GM12878 (cell line): Measurements from ENCODE around the gene KRTAP10-10. TPM values are rescaled to one million over a fixed set of nuclear protein-coding genes. Genes with fewer than 3 reads are reported as not detected.

Experiments
- ATAC-seq: fragments of 200-7000 bp; cut with Tn5 transposase; 3 replicates; pipeline ENCODE4 v1.9.1; 2020; ENCODE audit warnings: mild to moderate bottlenecking, moderate library complexity
- Bru-seq: library from RNA; stranded (reverse); fragments of 400-500 nt; gene quantifications from one replicate; lab custom pipeline; 2021; lab: Mats Ljungman, UMichigan
- BruChase-seq, 2 experiments: library from RNA; stranded (reverse); fragments of 400-500 nt; gene quantifications; one replicate each; lab custom pipeline; 2021; lab: Mats Ljungman, UMichigan
- BruUV-seq: library from RNA; stranded (reverse); fragments of 400-500 nt; replicated peaks from 2 replicates; lab custom pipeline; 2021; lab: Mats Ljungman, UMichigan
- CTCF ChIA-PET: fragments of 300-600 bp; sonication (Branson Sonifier 250); formaldehyde crosslinking; extraction: SDS; loops from one replicate; lab custom pipeline; 2021; ENCODE audit warnings: inconsistent platforms; lab: Yijun Ruan, JAX
- POLR2A ChIA-PET: fragments of 350-600 bp; formaldehyde crosslinking; extraction: SDS; loops from one replicate; lab custom pipeline; 2021; ENCODE audit warnings: inconsistent platforms; lab: Charles Lee
- RAD21 ChIA-PET: fragments of 300-600 bp; sonication (Branson Sonifier 250); formaldehyde crosslinking; loops from one replicate; lab custom pipeline; 2023; ENCODE audit warnings: antibody characterized with exemption; ENCODE audit not compliant: unreplicated experiment; lab: Charles Lee
- SMC1A ChIA-PET: fragments of 300-600 bp; sonication (Branson Sonifier 250); formaldehyde crosslinking; loops from one replicate; lab custom pipeline; 2023; ENCODE audit not compliant: unreplicated experiment, uncharacterized antibody; lab: Charles Lee
- DNase-seq: peaks from one replicate; pipeline ENCODE4 v3.0.0-alpha.2; 2011; ENCODE audit warnings: low read depth, low spot score
- FAIRE-seq: peaks from 3 replicates; lab custom pipeline; 2011; peaks lifted over from hg19 to GRCh38; lab: Jason Lieb, UNC
- H2AFZ ChIP-seq: 2 replicates; pipeline ENCODE4 v1.6.0; 2011; ENCODE audit warnings: low read depth, low read length, control low read depth; ENCODE audit not compliant: control insufficient read depth
- H3K27ac ChIP-seq: 2 replicates; pipeline ENCODE4 v1.5.1; 2011; ENCODE audit warnings: control low read depth; ENCODE audit not compliant: control insufficient read depth, insufficient read depth
- H3K27me3 ChIP-seq, 2 experiments: replicated peaks in 1 of 2; 2 replicates each; pipeline versions ENCODE4 v1.6.0 to v1.6.1; 2011; ENCODE audit warnings: low read length in 1 of 2; ENCODE audit not compliant: control insufficient read depth in 2 of 2, insufficient read depth in 2 of 2
- H3K36me3 ChIP-seq, 2 experiments: 2 replicates each; pipeline ENCODE4 v1.5.1; 2011; ENCODE audit warnings: low read length in 1 of 2; ENCODE audit not compliant: control insufficient read depth in 2 of 2, insufficient read depth in 2 of 2
- H3K4me1 ChIP-seq: 2 replicates; pipeline ENCODE4 v1.6.1; 2011; ENCODE audit warnings: mild to moderate bottlenecking, low read length, moderate library complexity, mixed read lengths; ENCODE audit not compliant: control insufficient read depth, insufficient read depth
- H3K4me2 ChIP-seq: 2 replicates; pipeline ENCODE4 v1.6.0; 2011; ENCODE audit warnings: control low read depth; ENCODE audit not compliant: control insufficient read depth, insufficient read depth
- H3K4me3 ChIP-seq: fragments of 200-600 bp; sonication (generic); 2 replicates; pipeline ENCODE4 v1.5.1; 2016
- H3K79me2 ChIP-seq: 2 replicates; pipeline ENCODE4 v1.6.0; 2011; ENCODE audit warnings: low read length; ENCODE audit not compliant: control insufficient read depth, insufficient read depth
- H3K9ac ChIP-seq: 2 replicates; pipeline ENCODE4 v1.8.0; 2011; ENCODE audit warnings: low read length, control low read depth, mixed read lengths; ENCODE audit not compliant: control insufficient read depth, insufficient read depth
- H3K9me3 ChIP-seq: replicated peaks from 3 replicates; pipeline ENCODE4 v1.5.1; 2011; ENCODE audit warnings: mild to moderate bottlenecking, low read length; ENCODE audit not compliant: control insufficient read depth, insufficient read depth
- H4K20me1 ChIP-seq: 2 replicates; pipeline ENCODE4 v1.6.0; 2011; ENCODE audit not compliant: control insufficient read depth, insufficient read depth
- ATF7 ChIP-seq: fragments of 450-650 bp; IDR thresholded peaks from 2 replicates; pipeline ENCODE4 v1.6.1; 2016; ENCODE audit warnings: low read depth, mild to moderate bottlenecking
- EED ChIP-seq: sonication (generic); IDR thresholded peaks from 2 replicates; pipeline ENCODE4 v1.6.1; 2016; ENCODE audit warnings: antibody characterized with exemption, low read depth
- ETV6 ChIP-seq, 2 experiments: fragments of 450-650 bp in 1 of 2; IDR thresholded peaks in 1 of 2; conservative IDR thresholded peaks in 1 of 2; 2 replicates each; pipeline ENCODE4 v1.6.1; 2014; ENCODE audit warnings: antibody characterized with exemption in 1 of 2, borderline replicate concordance in 1 of 2, low read depth in 1 of 2, mild to moderate bottlenecking in 1 of 2, moderate library complexity in 1 of 2
- LARP7 ChIP-seq: fragments of 450-650 bp; IDR thresholded peaks from 2 replicates; pipeline ENCODE4 v1.6.1; 2017; ENCODE audit warnings: mild to moderate bottlenecking
- NR2C2 ChIP-seq: IDR thresholded peaks from 2 replicates; pipeline ENCODE4 v1.6.1; 2011; ENCODE audit warnings: borderline replicate concordance, low read depth; ENCODE audit not compliant: control insufficient read depth, insufficient read length
- POU2F2 ChIP-seq: IDR thresholded peaks from 3 replicates; pipeline ENCODE4 v1.6.1; 2011; ENCODE audit warnings: low read depth, mild to moderate bottlenecking, low read length, borderline replicate concordance
- SP1 ChIP-seq: IDR thresholded peaks from one replicate; pipeline ENCODE4 v1.6.1; 2011; ENCODE audit warnings: low read depth, low read length
- SREBF1 ChIP-seq: IDR thresholded peaks from 2 replicates; pipeline ENCODE4 v1.6.1; 2012; ENCODE audit warnings: mild to moderate bottlenecking, low read length
- SRF ChIP-seq, 2 experiments: IDR thresholded peaks; 2 replicates each; pipeline ENCODE4 v1.6.1; 2011; ENCODE audit warnings: low read depth in 2 of 2, low read length in 2 of 2, mild to moderate bottlenecking in 1 of 2, moderate library complexity in 1 of 2
- YBX1 ChIP-seq: fragments of 450-650 bp; IDR thresholded peaks from 2 replicates; pipeline ENCODE4 v1.6.1; 2016; ENCODE audit warnings: antibody characterized with exemption
- ZNF207 ChIP-seq: fragments of 450-650 bp; IDR thresholded peaks from 2 replicates; pipeline ENCODE4 v1.6.1; 2014; ENCODE audit warnings: antibody characterized with exemption, mild to moderate bottlenecking, borderline replicate concordance
- ZNF384 ChIP-seq: IDR thresholded peaks from 2 replicates; pipeline ENCODE4 v1.6.1; 2012; ENCODE audit warnings: low read depth, mild to moderate bottlenecking, low read length, improper control_type of control experiment, borderline replicate concordance
- ZSCAN29 ChIP-seq: fragments of 450-650 bp; IDR thresholded peaks from 2 replicates; pipeline ENCODE4 v1.6.1; 2017; ENCODE audit warnings: mild to moderate bottlenecking, moderate library complexity
- WGBS: methylation state at CpG from one replicate; pipeline ENCODE4 v1.1.6; 2016; ENCODE audit warnings: low lambda C conversion rate; ENCODE audit not compliant: insufficient replicate concordance, insufficient coverage; ENCODE audit errors: missing lambda C conversion rate; 5-methylcytosine and 5-hydroxymethylcytosine counted together
- in situ Hi-C: fragments of 300-500 bp; cut with MboI; formaldehyde crosslinking; loops from 9 replicates; pipeline ENCODE4 v1.14.3; 2018; ENCODE audit warnings: mixed read lengths
- intact Hi-C: fragments of 100-400 bp; cut with micrococcal nuclease; formaldehyde crosslinking; loops from one replicate; pipeline ENCODE4 v1.14.2; 2022; ENCODE audit not compliant: unreplicated experiment
- long read RNA-seq, 2 experiments: library from polyadenylated mRNA; unstranded; transcript quantifications; one replicate each; pipeline ENCODE4 v2.0.0, GENCODE V29; 2019 to 2020
- polyA minus RNA-seq, 3 experiments: library from RNA; depleted of rRNA, polyadenylated mRNA; stranded (reverse); fragments of >200 nt; gene quantifications; 2 replicates each; pipeline ENCODE4 v1.2.3, GENCODE V29; 2011
- polyA plus RNA-seq, 11 experiments: library from polyadenylated mRNA; depleted of rRNA in 4 of 11; unstranded in 6 of 11; stranded (reverse) in 5 of 11; fragments of >200 nt; fragmentation: Nextera tagmentation in 4 of 11; fragmentation: Illumina TruSeq in 1 of 11; extraction: Ambion mirVana in 4 of 11; extraction: Trizol in 1 of 11; gene quantifications; 1 replicate in 1 of 11; 2 replicates in 10 of 11; pipeline versions ENCODE4 v1.2.1 to v1.2.3, GENCODE V29; 2011 to 2016; ENCODE audit warnings: inconsistent platforms in 2 of 11, missing spikeins in 2 of 11, low read depth in 1 of 11
- total RNA-seq, 4 experiments: library from RNA; depleted of rRNA in 3 of 4; stranded (reverse); fragments of >200 nt in 3 of 4; fragmentation: Illumina TruSeq in 1 of 4; extraction: Trizol in 1 of 4; gene quantifications; 2 replicates each; pipeline versions ENCODE4 v1.2.1 to v1.2.3, GENCODE V29; 2013 to 2021

KRTAP10-10 gene, protein sequence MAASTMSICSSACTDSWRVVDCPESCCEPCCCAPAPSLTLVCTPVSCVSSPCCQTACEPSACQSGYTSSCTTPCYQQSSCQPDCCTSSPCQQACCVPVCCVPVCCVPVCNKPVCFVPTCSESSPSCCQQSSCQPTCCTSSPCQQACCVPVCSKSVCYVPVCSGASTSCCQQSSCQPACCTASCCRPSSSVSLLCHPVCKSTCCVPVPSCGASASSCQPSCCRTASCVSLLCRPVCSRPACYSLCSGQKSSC
- not detected in 2 replicates for total RNA-seq (2013; cell fraction: nucleolus; rRNA removed)
- not detected in 2 replicates for total RNA-seq (2014; rRNA removed)
- total RNA-seq (2014; rRNA removed; fragmentation: Illumina TruSeq; extraction: Trizol) = not detected in 2 replicates
- not detected in 2 replicates for total RNA-seq (2021)
- polyA plus RNA-seq (2011; ENCODE audit: low read depth) = not detected
- not detected in 2 replicates for polyA plus RNA-seq (2011; rRNA removed)
- polyA plus RNA-seq (2011; cell fraction: cytosol; rRNA removed) = not detected in 2 replicates
- not detected in 2 replicates for polyA plus RNA-seq (2011; cell fraction: nucleus; rRNA removed)
- not detected in 2 replicates for polyA plus RNA-seq (2012)
- polyA plus RNA-seq (2014; fragmentation: Illumina TruSeq; extraction: Trizol) = not detected in 2 replicates
- polyA plus RNA-seq (2014; fragmentation: Nextera tagmentation; extraction: Ambion mirVana) = not detected
- polyA plus RNA-seq (2014; rRNA removed) = not detected in 2 replicates
- polyA plus RNA-seq (2016; fragmentation: Nextera tagmentation; extraction: Ambion mirVana) = not detected
- polyA minus RNA-seq (2011; rRNA and poly(A)+ RNA removed) = not detected in 2 replicates
- polyA minus RNA-seq (2011; cell fraction: cytosol; rRNA and poly(A)+ RNA removed) = not detected in 2 replicates
- polyA minus RNA-seq (2011; cell fraction: nucleus; rRNA and poly(A)+ RNA removed) = not detected in 2 replicates
- Bru-seq, nascent RNA = not detected
- not detected for BruChase-seq, experiment 1, labeled RNA remaining after a 6-hour chase
- not detected for BruChase-seq, experiment 2, labeled RNA remaining after a 2-hour chase
- long read RNA-seq, experiment 1 = 0 reads
- long read RNA-seq, experiment 2 = 0 reads

DNA sequence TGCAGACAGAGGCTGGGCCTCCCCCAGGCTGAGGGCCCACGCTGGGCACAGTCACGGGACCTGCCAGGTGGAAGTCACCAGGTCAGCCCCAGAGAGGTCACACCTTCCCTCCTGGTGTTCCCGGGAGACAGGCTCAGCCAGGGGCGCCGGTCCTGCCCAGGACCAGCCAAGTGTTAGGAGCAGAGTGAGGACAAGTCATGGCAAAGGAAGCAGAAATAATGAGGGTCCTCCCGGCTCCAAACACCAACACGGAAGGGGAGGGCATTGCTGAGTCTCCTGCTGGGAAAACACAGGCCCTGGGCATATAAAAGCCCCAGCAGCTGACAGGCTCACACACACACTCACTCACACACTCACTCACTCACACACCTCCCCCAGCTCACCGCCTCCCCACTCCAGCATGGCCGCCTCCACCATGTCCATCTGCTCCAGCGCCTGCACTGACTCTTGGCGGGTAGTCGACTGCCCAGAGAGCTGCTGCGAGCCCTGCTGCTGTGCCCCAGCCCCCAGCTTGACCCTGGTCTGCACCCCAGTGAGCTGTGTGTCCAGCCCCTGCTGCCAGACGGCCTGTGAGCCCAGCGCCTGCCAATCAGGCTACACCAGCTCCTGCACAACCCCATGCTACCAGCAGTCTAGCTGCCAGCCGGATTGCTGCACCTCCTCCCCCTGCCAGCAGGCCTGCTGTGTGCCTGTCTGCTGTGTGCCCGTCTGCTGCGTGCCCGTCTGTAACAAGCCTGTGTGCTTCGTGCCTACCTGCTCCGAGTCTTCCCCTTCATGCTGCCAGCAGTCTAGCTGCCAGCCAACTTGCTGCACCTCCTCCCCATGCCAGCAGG, at the start of gene KRTAP10-10:
Gene KRTAP10-10, plus strand, starts transcription at position 339 of the 833 bp plus-strand sequence. Its CDS starts 62 bp downstream, at position 401.
- SMC1A ChIA-PET = no interaction called here
- intact Hi-C loops = no loop called here
- no peaks in the 10 kb centered on the region for H4K20me1 ChIP-seq
- TF ChIP-seq SREBF1 (no peak), LARP7 (no peak), YBX1 (no peak), ZNF384 (no peak), ETV6 (conservative IDR thresholded peaks at IDR 0.05 in 1 of 2, IDR thresholded peaks at IDR 0.05 in 1 of 2; ENCODE audit: borderline replicate concordance in 1 of 2, low read depth in 1 of 2) (no peak), SRF (IDR thresholded peaks at IDR 0.05; ENCODE audit: low read depth in 2 of 2, low read length in 2 of 2) (no peak), EED (no peak), ZNF207 (no peak), ATF7 (no peak), SP1 (no peak), ZSCAN29 (no peak), NR2C2 (no peak), POU2F2 (no peak)
- TF ChIP-seq, all 136 proteins: peak for 0
- FAIRE-seq = no peak
- Histone ChIP-seq H3K27me3 (no peaks in the 10 kb centered on the region), H3K9me3 (no peaks in the 10 kb centered on the region; the same call in 2 of the 3 replicates), H3K4me1 (no peaks in the 10 kb centered on the region), H3K27ac (no peak within 1 kb of the TSS), H3K4me3 (no peak within 1 kb of the TSS), H3K36me3 (no peaks in the 10 kb centered on the region), H2AFZ (no peak within 1 kb of the TSS), H3K4me2 (no peak within 1 kb of the TSS), H3K79me2 (no peaks in the 10 kb centered on the region), H3K9ac (no peak within 1 kb of the TSS)
- POLR2A ChIA-PET = no interaction called here
- ATAC-seq = no peak
- no TSS peak for BruUV-seq
- CTCF ChIA-PET = no interaction called here
- in situ Hi-C loops = no loop called here
- RAD21 ChIA-PET = no interaction called here
- 37% methylated on average over 21 of the region's 21 CpGs for WGBS
- DNase-seq = no peak
